GM10266 (cell line): ENCODE results near the gene CD99L2.

Experiments used
- DNase-seq: peaks from one replicate; pipeline ENCODE4 v3.0.0; 2012; ENCODE audit errors: extremely low spot score
- CTCF ChIP-seq: IDR thresholded peaks from 2 replicates; pipeline ENCODE4 v1.5.1; 2012; ENCODE audit warnings: mild to moderate bottlenecking, low read depth; ENCODE audit not compliant: control insufficient read depth, insufficient read depth; ENCODE audit errors: missing control alignments

CD99L2 gene

GRCh38 chrX:150806827-150807226 is 91.6 kb downstream of the CD99L2 start:
- no peak for TF ChIP-seq CTCF
- DNase-seq: no peak

- DNase-seq: no peak
- TF ChIP-seq CTCF: no peak
These were observed 92.7 kb downstream of the CD99L2 start for GRCh38 chrX:150805736-150806135.

- no peak for TF ChIP-seq CTCF
- no peak for DNase-seq
These were observed 105.4 kb downstream of the CD99L2 start for GRCh38 chrX:150792949-150793527.

GRCh38 chrX:150790021-150790420 is 108.4 kb downstream of the CD99L2 start:
- no peak for TF ChIP-seq CTCF
- no peak for DNase-seq

GRCh38 chrX:150781677-150782076 is 116.8 kb downstream of the CD99L2 start:
- DNase-seq: no peak
- TF ChIP-seq CTCF: no peak

GRCh38 chrX:150779385-150779784 is 119.1 kb downstream of the CD99L2 start:
- DNase-seq: no peak
- TF ChIP-seq CTCF: no peak

- no peak for TF ChIP-seq CTCF
- DNase-seq: no peak
These were observed 121.0 kb downstream of the CD99L2 start for GRCh38 chrX:150777328-150777992.
